Neutrophil (primary cell): Measurements from ENCODE around the gene DST.

Experiments used
- H3K27ac ChIP-seq: fragments of 200-600 bp; sonication (generic); 2 replicates; pipeline ENCODE4 v1.5.1; 2016; ENCODE audit warnings: mild to moderate bottlenecking, moderate library complexity
- H3K27me3 ChIP-seq: fragments of 200-600 bp; sonication (generic); 2 replicates; pipeline ENCODE4 v1.6.0; 2016; ENCODE audit warnings: mild to moderate bottlenecking
- H3K36me3 ChIP-seq: fragments of 200-600 bp; sonication (generic); 2 replicates; pipeline ENCODE4 v1.5.1; 2017
- H3K4me1 ChIP-seq, 2 experiments: fragments of 200-600 bp in 1 of 2; sonication (generic) in 1 of 2; 1 replicate in 1 of 2; 2 replicates in 1 of 2; pipeline versions ENCODE4 v1.5.1 to v1.6.1; 2013 to 2016; ENCODE audit warnings: low read depth in 1 of 2, low read length in 1 of 2, mild to moderate bottlenecking in 1 of 2, moderate library complexity in 1 of 2; ENCODE audit not compliant: control insufficient read depth in 1 of 2, insufficient read depth in 1 of 2
- H3K4me3 ChIP-seq, 2 experiments: fragments of 200-600 bp in 1 of 2; sonication (generic) in 1 of 2; 1 replicate in 1 of 2; 2 replicates in 1 of 2; pipeline ENCODE4 v1.5.1; 2013 to 2016; ENCODE audit warnings: low read depth in 1 of 2, low read length in 1 of 2, mild to moderate bottlenecking in 1 of 2, moderate library complexity in 1 of 2
- H3K9me3 ChIP-seq: fragments of 200-600 bp; sonication (generic); 2 replicates; pipeline ENCODE4 v1.5.1; 2016
- CTCF ChIP-seq: fragments of 200-600 bp; sonication (generic); IDR thresholded peaks from 2 replicates; pipeline ENCODE4 v1.5.1; 2016; ENCODE audit warnings: antibody characterized with exemption

Gene DST

GRCh38 chr6:56574292-56574691 is 68.4 kb downstream of the DST start:
- no peak overlapping the region for H3K27ac ChIP-seq
- no peak for TF ChIP-seq CTCF
- H3K9me3 ChIP-seq: no peaks in the 10 kb centered on the region
- no peak overlapping the region for H3K4me3 ChIP-seq
- no peaks in the 10 kb centered on the region for H3K27me3 ChIP-seq
- H3K36me3 ChIP-seq: no peaks in the 10 kb centered on the region
- H3K4me1 ChIP-seq: no peaks in the 10 kb centered on the region

GRCh38 chr6:56573624-56574023 is 69.1 kb downstream of the DST start:
- H3K36me3 ChIP-seq: no peaks in the 10 kb centered on the region
- H3K4me1 ChIP-seq: no peaks in the 10 kb centered on the region
- TF ChIP-seq CTCF: no peak
- H3K4me3 ChIP-seq: no peak overlapping the region
- no peaks in the 10 kb centered on the region for H3K27me3 ChIP-seq
- H3K27ac ChIP-seq: no peak overlapping the region
- no peaks in the 10 kb centered on the region for H3K9me3 ChIP-seq

GRCh38 chr6:56572788-56573471 is 69.8 kb downstream of the DST start:
- no peak for TF ChIP-seq CTCF
- no peaks in the 10 kb centered on the region for H3K36me3 ChIP-seq
- H3K27ac ChIP-seq: no peak overlapping the region
- H3K4me1 ChIP-seq: no peaks in the 10 kb centered on the region
- no peaks in the 10 kb centered on the region for H3K9me3 ChIP-seq
- no peaks in the 10 kb centered on the region for H3K27me3 ChIP-seq
- no peak overlapping the region for H3K4me3 ChIP-seq

GRCh38 chr6:56571605-56572004 is 71.1 kb downstream of the DST start:
- TF ChIP-seq CTCF: no peak
- Histone ChIP-seq H3K4me3 (no peak overlapping the region), H3K9me3 (no peaks in the 10 kb centered on the region), H3K27me3 (no peaks in the 10 kb centered on the region), H3K27ac (no peak overlapping the region), H3K36me3 (no peaks in the 10 kb centered on the region), H3K4me1 (no peaks in the 10 kb centered on the region)

- TF ChIP-seq CTCF: no peak
- H3K27ac ChIP-seq: no peak overlapping the region
- no peaks in the 10 kb centered on the region for H3K4me1 ChIP-seq
- no peaks in the 10 kb centered on the region for H3K27me3 ChIP-seq
- H3K4me3 ChIP-seq: no peak overlapping the region
- no peaks in the 10 kb centered on the region for H3K36me3 ChIP-seq
- no peaks in the 10 kb centered on the region for H3K9me3 ChIP-seq
These were observed 72.0 kb downstream of the DST start for GRCh38 chr6:56570413-56571359.
